ENCODE measurements around the gene CLSTN2. TPM values are rescaled to one million over a fixed set of nuclear protein-coding genes. Genes with fewer than 3 reads are reported as not detected.
A peak's percentile ranks its signal among the peaks of the same experiment; 100 is the strongest.

The CLSTN2 gene
- total and polyA plus RNA-seq, 2 of the 13 experiments (the other 11 are each of a cell fraction or from before 2014, with no cell fraction given): not detected

DNA sequence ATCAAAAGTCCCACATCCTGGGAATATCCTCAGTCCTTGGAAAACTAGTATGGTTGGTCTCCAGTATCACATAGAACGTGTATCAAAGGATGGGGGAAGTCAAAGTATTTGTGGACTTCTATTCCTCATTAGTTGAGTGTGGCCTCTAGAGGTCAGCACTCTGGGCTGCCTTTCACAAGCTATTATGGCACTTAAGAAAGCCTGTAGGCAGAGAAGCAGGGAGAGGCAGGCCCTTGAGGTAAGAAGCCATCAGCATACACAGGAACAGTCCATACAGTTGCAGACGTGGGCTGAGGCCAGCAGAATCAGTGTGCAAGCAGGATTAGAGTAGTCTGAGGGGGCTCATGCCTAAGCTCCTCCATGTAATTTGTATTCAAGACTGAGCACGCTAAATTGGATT lies 341.7 kb downstream of the CLSTN2 start:
- no peaks in the 10 kb centered on the region for H3K4me1 ChIP-seq (ENCODE audit: insufficient read depth, low read length)
- no peaks in the 10 kb centered on the region for H3K36me3 ChIP-seq (replicated peaks in 1 of 2; ENCODE audit: control insufficient read depth in 1 of 2, insufficient read depth in 2 of 2, low read length in 2 of 2)
- H3K27me3 ChIP-seq (ENCODE audit: control insufficient read depth in 1 of 2, insufficient read depth in 2 of 2, low read length in 2 of 2): 0 out of 5 replicates have a peak, but pooled peaks cover 0 to 4% of the 10 kb centered on the region in 2 experiments
- no peak overlapping the region for H3K27ac ChIP-seq (ENCODE audit: extremely low read length, insufficient read depth, low read length)
- H3K9me3 ChIP-seq (ENCODE audit: low read length): no peaks in the 10 kb centered on the region
- FAIRE-seq: no peak
- in situ Hi-C loops (cut with HindIII; ENCODE audit: extremely low pct_ligation_motif_present, low pct_unique_long_range_greater_than_20kb): no loop called here
- TF ChIP-seq, protein P1, sequence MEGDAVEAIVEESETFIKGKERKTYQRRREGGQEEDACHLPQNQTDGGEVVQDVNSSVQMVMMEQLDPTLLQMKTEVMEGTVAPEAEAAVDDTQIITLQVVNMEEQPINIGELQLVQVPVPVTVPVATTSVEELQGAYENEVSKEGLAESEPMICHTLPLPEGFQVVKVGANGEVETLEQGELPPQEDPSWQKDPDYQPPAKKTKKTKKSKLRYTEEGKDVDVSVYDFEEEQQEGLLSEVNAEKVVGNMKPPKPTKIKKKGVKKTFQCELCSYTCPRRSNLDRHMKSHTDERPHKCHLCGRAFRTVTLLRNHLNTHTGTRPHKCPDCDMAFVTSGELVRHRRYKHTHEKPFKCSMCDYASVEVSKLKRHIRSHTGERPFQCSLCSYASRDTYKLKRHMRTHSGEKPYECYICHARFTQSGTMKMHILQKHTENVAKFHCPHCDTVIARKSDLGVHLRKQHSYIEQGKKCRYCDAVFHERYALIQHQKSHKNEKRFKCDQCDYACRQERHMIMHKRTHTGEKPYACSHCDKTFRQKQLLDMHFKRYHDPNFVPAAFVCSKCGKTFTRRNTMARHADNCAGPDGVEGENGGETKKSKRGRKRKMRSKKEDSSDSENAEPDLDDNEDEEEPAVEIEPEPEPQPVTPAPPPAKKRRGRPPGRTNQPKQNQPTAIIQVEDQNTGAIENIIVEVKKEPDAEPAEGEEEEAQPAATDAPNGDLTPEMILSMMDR (CRISPR knock-in tag; IDR thresholded peaks at IDR 0.05): peak; percentile 48
- TF ChIP-seq, protein P2, sequence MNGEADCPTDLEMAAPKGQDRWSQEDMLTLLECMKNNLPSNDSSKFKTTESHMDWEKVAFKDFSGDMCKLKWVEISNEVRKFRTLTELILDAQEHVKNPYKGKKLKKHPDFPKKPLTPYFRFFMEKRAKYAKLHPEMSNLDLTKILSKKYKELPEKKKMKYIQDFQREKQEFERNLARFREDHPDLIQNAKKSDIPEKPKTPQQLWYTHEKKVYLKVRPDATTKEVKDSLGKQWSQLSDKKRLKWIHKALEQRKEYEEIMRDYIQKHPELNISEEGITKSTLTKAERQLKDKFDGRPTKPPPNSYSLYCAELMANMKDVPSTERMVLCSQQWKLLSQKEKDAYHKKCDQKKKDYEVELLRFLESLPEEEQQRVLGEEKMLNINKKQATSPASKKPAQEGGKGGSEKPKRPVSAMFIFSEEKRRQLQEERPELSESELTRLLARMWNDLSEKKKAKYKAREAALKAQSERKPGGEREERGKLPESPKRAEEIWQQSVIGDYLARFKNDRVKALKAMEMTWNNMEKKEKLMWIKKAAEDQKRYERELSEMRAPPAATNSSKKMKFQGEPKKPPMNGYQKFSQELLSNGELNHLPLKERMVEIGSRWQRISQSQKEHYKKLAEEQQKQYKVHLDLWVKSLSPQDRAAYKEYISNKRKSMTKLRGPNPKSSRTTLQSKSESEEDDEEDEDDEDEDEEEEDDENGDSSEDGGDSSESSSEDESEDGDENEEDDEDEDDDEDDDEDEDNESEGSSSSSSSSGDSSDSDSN (CRISPR knock-in tag; IDR thresholded peaks at IDR 0.05): no peak
- TF ChIP-seq HDAC6 (IDR thresholded peaks at IDR 0.05; ENCODE audit: low read depth, low read length): no peak
- TF ChIP-seq, protein P3, sequence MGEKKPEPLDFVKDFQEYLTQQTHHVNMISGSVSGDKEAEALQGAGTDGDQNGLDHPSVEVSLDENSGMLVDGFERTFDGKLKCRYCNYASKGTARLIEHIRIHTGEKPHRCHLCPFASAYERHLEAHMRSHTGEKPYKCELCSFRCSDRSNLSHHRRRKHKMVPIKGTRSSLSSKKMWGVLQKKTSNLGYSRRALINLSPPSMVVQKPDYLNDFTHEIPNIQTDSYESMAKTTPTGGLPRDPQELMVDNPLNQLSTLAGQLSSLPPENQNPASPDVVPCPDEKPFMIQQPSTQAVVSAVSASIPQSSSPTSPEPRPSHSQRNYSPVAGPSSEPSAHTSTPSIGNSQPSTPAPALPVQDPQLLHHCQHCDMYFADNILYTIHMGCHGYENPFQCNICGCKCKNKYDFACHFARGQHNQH (CRISPR knock-in tag; IDR thresholded peaks at IDR 0.05): no peak
- TF ChIP-seq, protein P4, sequence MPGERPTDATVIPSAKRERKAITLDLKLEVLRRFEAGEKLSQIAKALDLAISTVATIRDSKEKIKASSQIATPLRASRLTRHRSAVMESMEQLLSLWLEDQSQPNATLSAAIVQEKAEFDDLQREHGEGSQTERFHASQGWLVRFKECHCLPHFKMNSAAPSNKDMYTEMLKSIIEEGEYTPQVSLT (CRISPR knock-in tag; IDR thresholded peaks at IDR 0.05; ENCODE audit: borderline replicate concordance, low read depth): no peak
- peak; percentile 39 for TF ChIP-seq STAG1 (CRISPR knock-in tag; IDR thresholded peaks at IDR 0.05)
- no peak for TF ChIP-seq PTBP1 (IDR thresholded peaks at IDR 0.05; ENCODE audit: low read depth, low read length, poor library complexity, severe bottlenecking)
- TF ChIP-seq, protein P5, sequence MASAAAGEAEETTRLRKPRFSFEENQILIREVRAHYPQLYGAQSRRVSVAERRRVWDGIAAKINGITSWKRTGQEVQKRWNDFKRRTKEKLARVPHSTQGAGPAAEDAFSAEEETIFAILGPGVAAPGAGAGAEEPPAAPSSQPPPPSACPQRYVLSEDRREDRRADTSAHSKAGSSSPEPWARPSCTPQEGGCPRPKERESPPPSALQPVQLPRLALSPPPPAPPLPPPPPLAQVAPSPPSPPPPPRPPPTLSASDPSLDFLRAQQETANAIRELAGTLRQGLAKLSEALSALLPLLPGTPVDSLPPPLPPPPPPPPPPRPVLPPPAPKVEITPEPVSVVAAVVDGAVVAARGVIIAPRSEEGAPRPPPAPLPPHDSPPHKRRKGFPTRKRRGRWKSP (CRISPR knock-in tag; IDR thresholded peaks at IDR 0.05): no peak
- no TSS peak for BruUV-seq (replicated peaks)
- peak; percentile 9 for DNase-seq (ENCODE audit: low spot score)
- ATAC-seq: peak; percentile 58
- WGBS (ENCODE audit: low lambda C conversion rate): 0% methylated on average over 3 of the region's 3 CpGs
- no peaks in the 10 kb centered on the region for H4K20me1 ChIP-seq (ENCODE audit: insufficient read depth, low read length)
- intact Hi-C loops (cut with micrococcal nuclease; ENCODE audit: unreplicated experiment): loop anchor here (1.0 kb wide), 1 partner anchor 461 kb away; no protein-coding TSS in a partner anchor
- no peaks in the 10 kb centered on the region for H3K79me2 ChIP-seq (ENCODE audit: insufficient read depth, low read length)
- POLR2A ChIA-PET: no interaction called here
- no peak overlapping the region for H3K4me2 ChIP-seq (ENCODE audit: low read depth, low read length)
- H2AFZ ChIP-seq (ENCODE audit: low read length): no peak overlapping the region
- CTCF ChIA-PET (ENCODE audit: low intra/inter-chr PET ratio, low total read pairs): interaction anchor here (1.2 kb wide), 1 partner anchor 460 kb away, joined by 3 read pairs; no protein-coding TSS in a partner anchor
- no peak overlapping the region for H3K4me3 ChIP-seq (replicated peaks in 1 of 3; ENCODE audit: insufficient read depth in 1 of 3, low read depth in 2 of 3, low read length in 3 of 3)
- no peak overlapping the region for H3K9ac ChIP-seq (ENCODE audit: insufficient read depth, low read depth, low read length)
